GM12878 (cell line): Measurements from ENCODE around the gene NCAPH2. TPM values are rescaled to one million over a fixed set of nuclear protein-coding genes. Genes with fewer than 3 reads are reported as not detected.

ENCODE experiments used
- ATAC-seq: fragments of 200-7000 bp; cut with Tn5 transposase; 3 replicates; pipeline ENCODE4 v1.9.1; 2020; ENCODE audit warnings: mild to moderate bottlenecking, moderate library complexity
- BruUV-seq: library from RNA; stranded (reverse); fragments of 400-500 nt; replicated peaks from 2 replicates; lab custom pipeline; 2021; lab: Mats Ljungman, UMichigan
- CTCF ChIA-PET: fragments of 300-600 bp; sonication (Branson Sonifier 250); formaldehyde crosslinking; extraction: SDS; loops from one replicate; lab custom pipeline; 2021; ENCODE audit warnings: inconsistent platforms; lab: Yijun Ruan, JAX
- POLR2A ChIA-PET: fragments of 350-600 bp; formaldehyde crosslinking; extraction: SDS; loops from one replicate; lab custom pipeline; 2021; ENCODE audit warnings: inconsistent platforms; lab: Charles Lee
- RAD21 ChIA-PET: fragments of 300-600 bp; sonication (Branson Sonifier 250); formaldehyde crosslinking; loops from one replicate; lab custom pipeline; 2023; ENCODE audit warnings: antibody characterized with exemption; ENCODE audit not compliant: unreplicated experiment; lab: Charles Lee
- SMC1A ChIA-PET: fragments of 300-600 bp; sonication (Branson Sonifier 250); formaldehyde crosslinking; loops from one replicate; lab custom pipeline; 2023; ENCODE audit not compliant: unreplicated experiment, uncharacterized antibody; lab: Charles Lee
- DNase-seq: peaks from one replicate; pipeline ENCODE4 v3.0.0-alpha.2; 2011; ENCODE audit warnings: low read depth, low spot score
- FAIRE-seq: peaks from 3 replicates; lab custom pipeline; 2011; peaks lifted over from hg19 to GRCh38; lab: Jason Lieb, UNC
- H2AFZ ChIP-seq: 2 replicates; pipeline ENCODE4 v1.6.0; 2011; ENCODE audit warnings: low read depth, low read length, control low read depth; ENCODE audit not compliant: control insufficient read depth
- H3K27ac ChIP-seq: 2 replicates; pipeline ENCODE4 v1.5.1; 2011; ENCODE audit warnings: control low read depth; ENCODE audit not compliant: control insufficient read depth, insufficient read depth
- H3K27me3 ChIP-seq, 2 experiments: replicated peaks in 1 of 2; 2 replicates each; pipeline versions ENCODE4 v1.6.0 to v1.6.1; 2011; ENCODE audit warnings: low read length in 1 of 2; ENCODE audit not compliant: control insufficient read depth in 2 of 2, insufficient read depth in 2 of 2
- H3K36me3 ChIP-seq, 2 experiments: 2 replicates each; pipeline ENCODE4 v1.5.1; 2011; ENCODE audit warnings: low read length in 1 of 2; ENCODE audit not compliant: control insufficient read depth in 2 of 2, insufficient read depth in 2 of 2
- H3K4me1 ChIP-seq: 2 replicates; pipeline ENCODE4 v1.6.1; 2011; ENCODE audit warnings: mild to moderate bottlenecking, low read length, moderate library complexity, mixed read lengths; ENCODE audit not compliant: control insufficient read depth, insufficient read depth
- H3K4me2 ChIP-seq: 2 replicates; pipeline ENCODE4 v1.6.0; 2011; ENCODE audit warnings: control low read depth; ENCODE audit not compliant: control insufficient read depth, insufficient read depth
- H3K4me3 ChIP-seq: fragments of 200-600 bp; sonication (generic); 2 replicates; pipeline ENCODE4 v1.5.1; 2016
- H3K79me2 ChIP-seq: 2 replicates; pipeline ENCODE4 v1.6.0; 2011; ENCODE audit warnings: low read length; ENCODE audit not compliant: control insufficient read depth, insufficient read depth
- H3K9ac ChIP-seq: 2 replicates; pipeline ENCODE4 v1.8.0; 2011; ENCODE audit warnings: low read length, control low read depth, mixed read lengths; ENCODE audit not compliant: control insufficient read depth, insufficient read depth
- H3K9me3 ChIP-seq: replicated peaks from 3 replicates; pipeline ENCODE4 v1.5.1; 2011; ENCODE audit warnings: mild to moderate bottlenecking, low read length; ENCODE audit not compliant: control insufficient read depth, insufficient read depth
- H4K20me1 ChIP-seq: 2 replicates; pipeline ENCODE4 v1.6.0; 2011; ENCODE audit not compliant: control insufficient read depth, insufficient read depth
- ATF7 ChIP-seq: fragments of 450-650 bp; IDR thresholded peaks from 2 replicates; pipeline ENCODE4 v1.6.1; 2016; ENCODE audit warnings: low read depth, mild to moderate bottlenecking
- BCL3 ChIP-seq: IDR thresholded peaks from 2 replicates; pipeline ENCODE4 v1.6.1; 2011; ENCODE audit warnings: borderline replicate concordance, low read depth, mild to moderate bottlenecking, moderate library complexity, low read length; ENCODE audit not compliant: insufficient read depth, poor library complexity, severe bottlenecking
- CBX3 ChIP-seq: fragments of 200-600 bp; sonication (generic); IDR thresholded peaks from 2 replicates; pipeline ENCODE4 v1.6.1; 2016; ENCODE audit warnings: low read depth, borderline replicate concordance
- CHD2 ChIP-seq: IDR thresholded peaks from 2 replicates; pipeline ENCODE4 v1.6.1; 2011; ENCODE audit warnings: low read depth, low read length, improper control_type of control experiment, borderline replicate concordance
- DPF2 ChIP-seq: fragments of 450-650 bp; IDR thresholded peaks from 2 replicates; pipeline ENCODE4 v1.6.1; 2017; ENCODE audit warnings: mild to moderate bottlenecking
- EZH2 ChIP-seq: IDR thresholded peaks from 2 replicates; pipeline ENCODE4 v1.6.1; 2012; ENCODE audit warnings: low read depth, mild to moderate bottlenecking, control low read depth, inconsistent platforms, low read length, borderline replicate concordance; ENCODE audit not compliant: control insufficient read depth
- FOS ChIP-seq: IDR thresholded peaks from 3 replicates; pipeline ENCODE4 v1.6.1; 2011; ENCODE audit warnings: borderline replicate concordance; ENCODE audit not compliant: insufficient read length; ENCODE audit errors: extremely low read depth
- HDAC6 ChIP-seq: fragments of 200-600 bp; sonication (generic); IDR thresholded peaks from one replicate; pipeline ENCODE4 v1.8.0; 2017; ENCODE audit warnings: antibody characterized with exemption; ENCODE audit not compliant: unreplicated experiment
- IRF4 ChIP-seq: IDR thresholded peaks from 2 replicates; pipeline ENCODE4 v1.6.1; 2011; ENCODE audit warnings: low read depth, low read length
- SMARCA5 ChIP-seq: fragments of 450-650 bp; IDR thresholded peaks from 2 replicates; pipeline ENCODE4 v1.6.1; 2017; ENCODE audit warnings: mild to moderate bottlenecking
- TBL1XR1 ChIP-seq: IDR thresholded peaks from 2 replicates; pipeline ENCODE4 v1.6.1; 2012; ENCODE audit warnings: low read depth, low read length, improper control_type of control experiment
- YY1 ChIP-seq: IDR thresholded peaks from 2 replicates; pipeline ENCODE4 v1.6.1; 2011; ENCODE audit warnings: low read depth, mild to moderate bottlenecking, low read length
- ZBED1 ChIP-seq: IDR thresholded peaks from 2 replicates; pipeline ENCODE4 v1.6.1; 2016; ENCODE audit warnings: borderline replicate concordance
- ZNF622 ChIP-seq: fragments of 450-650 bp; IDR thresholded peaks from 2 replicates; pipeline ENCODE4 v1.6.1; 2017; ENCODE audit warnings: mild to moderate bottlenecking, inconsistent platforms
- WGBS: methylation state at CpG from one replicate; pipeline ENCODE4 v1.1.6; 2016; ENCODE audit warnings: low lambda C conversion rate; ENCODE audit not compliant: insufficient replicate concordance, insufficient coverage; ENCODE audit errors: missing lambda C conversion rate; 5-methylcytosine and 5-hydroxymethylcytosine counted together
- in situ Hi-C: fragments of 300-500 bp; cut with MboI; formaldehyde crosslinking; loops from 9 replicates; pipeline ENCODE4 v1.14.3; 2018; ENCODE audit warnings: mixed read lengths
- intact Hi-C: fragments of 100-400 bp; cut with micrococcal nuclease; formaldehyde crosslinking; loops from one replicate; pipeline ENCODE4 v1.14.2; 2022; ENCODE audit not compliant: unreplicated experiment
- polyA plus RNA-seq, 11 experiments: library from polyadenylated mRNA; depleted of rRNA in 4 of 11; unstranded in 6 of 11; stranded (reverse) in 5 of 11; fragments of >200 nt; fragmentation: Nextera tagmentation in 4 of 11; fragmentation: Illumina TruSeq in 1 of 11; extraction: Ambion mirVana in 4 of 11; extraction: Trizol in 1 of 11; gene quantifications; 1 replicate in 1 of 11; 2 replicates in 10 of 11; pipeline versions ENCODE4 v1.2.1 to v1.2.3, GENCODE V29; 2011 to 2016; ENCODE audit warnings: inconsistent platforms in 2 of 11, missing spikeins in 2 of 11, low read depth in 1 of 11
- total RNA-seq, 4 experiments: library from RNA; depleted of rRNA in 3 of 4; stranded (reverse); fragments of >200 nt in 3 of 4; fragmentation: Illumina TruSeq in 1 of 4; extraction: Trizol in 1 of 4; gene quantifications; 2 replicates each; pipeline versions ENCODE4 v1.2.1 to v1.2.3, GENCODE V29; 2013 to 2021

The NCAPH2 gene
- total and polyA plus RNA-seq, 10 of the 15 experiments (the other 5 are each of a cell fraction or from before 2014, with no cell fraction given) = 5.0 to 110 (median 59.9) TPM

GRCh38 chr22:50513175-50513574, 5.2 kb downstream of the NCAPH2 start:
- Histone ChIP-seq H3K36me3 (peaks cover 5 to 15% of the 10 kb centered on the region in 2 experiments; a peak in 3 of 4 replicates), H3K4me1 (peaks cover 5% of the 10 kb centered on the region), H3K4me3 (no peak overlapping the region), H3K9ac (no peak overlapping the region), H3K79me2 (peaks cover 44% of the 10 kb centered on the region), H4K20me1 (no peaks in the 10 kb centered on the region), H2AFZ (no peak overlapping the region), H3K27me3 (no peaks in the 10 kb centered on the region), H3K27ac (no peak overlapping the region), H3K4me2 (no peak overlapping the region), H3K9me3 (no peaks in the 10 kb centered on the region)
- ChIA-PET CTCF (interaction anchor here (0.6 to 1.0 kb wide), 3 partner anchors 12 to 179 kb away, joined by 3 read pairs; partner anchors contain the start of gene SCO2), RAD21 (interaction anchor here (1.0 kb wide), 1 partner anchor 12 kb away, joined by 4 read pairs; the partner anchor contains the start of gene SCO2), POLR2A (interaction anchor here (7.2 kb wide), 1 partner anchor 11 kb away, joined by 84 read pairs; the partner anchor contains the start of gene SCO2), SMC1A (no interaction called here)
- ATAC-seq = no peak
- in situ Hi-C loops (no loop called here), intact Hi-C loops (no loop called here)
- WGBS = 92% methylated on average over 15 of the region's 15 CpGs
- DNase-seq = no peak
- BruUV-seq = no TSS peak
- TF ChIP-seq FOS (no peak), DPF2 (no peak), IRF4 (no peak), SMARCA5 (no peak)
- FAIRE-seq = no peak

- TF ChIP-seq ZBED1 (no peak), ATF7 (no peak), YY1 (no peak), EZH2 (no peak), TBL1XR1 (no peak), CHD2 (no peak), BCL3 (no peak), ZNF622 (no peak), CBX3 (no peak), HDAC6 (no peak)
- Histone ChIP-seq H4K20me1 (no peaks in the 10 kb centered on the region), H3K4me2 (no peak overlapping the region), H3K27me3 (no peaks in the 10 kb centered on the region), H3K4me3 (no peak overlapping the region), H3K79me2 (peaks cover 24% of the 10 kb centered on the region), H3K27ac (no peak overlapping the region), H3K36me3 (peaks cover 5 to 26% of the 10 kb centered on the region in 2 experiments; a peak in 3 of 4 replicates), H3K4me1 (no peaks in the 10 kb centered on the region; the same call in 1 of the 2 replicates), H3K9ac (no peak overlapping the region), H2AFZ (no peak overlapping the region), H3K9me3 (no peaks in the 10 kb centered on the region)
- SMC1A ChIA-PET = no interaction called here
- intact Hi-C loops = no loop called here
- in situ Hi-C loops = no loop called here
- BruUV-seq = no TSS peak
- ATAC-seq (no peak), FAIRE-seq (no peak), DNase-seq (no peak)
- RAD21 ChIA-PET = no interaction called here
- CTCF ChIA-PET = no interaction called here
- WGBS = 94% methylated on average over 8 of the region's 8 CpGs
- POLR2A ChIA-PET = interaction anchor here (1.9 kb wide), 1 partner anchor 9 kb away, joined by 8 read pairs; the partner anchor contains the start of gene SCO2
These were observed 8.0 kb downstream of the NCAPH2 start for GRCh38 chr22:50516068-50516467.
